Kidney (tissue), 14 donors: ENCODE results near the gene ERC2. TPM values are rescaled to one million over a fixed set of nuclear protein-coding genes. Genes with fewer than 3 reads are reported as not detected.

ENCODE experiments used
- DNase-seq, 5 donors: peaks; one replicate each; pipeline ENCODE4 v3.0.0-alpha.2; 2013 to 2020
- FAIRE-seq: peaks from 2 replicates; lab custom pipeline; 2012; peaks lifted over from hg19 to GRCh38; lab: Jason Lieb, UNC
- H3K27ac ChIP-seq, 2 donors: one replicate each; pipeline ENCODE4 v1.7.0; 2013; ENCODE audit warnings: low read depth in 2 of 2, low read length in 2 of 2, inconsistent platforms in 1 of 2
- H3K27me3 ChIP-seq: one replicate; pipeline ENCODE4 v1.7.1; 2013; ENCODE audit warnings: low read length, inconsistent platforms; ENCODE audit not compliant: control insufficient read depth, insufficient read depth
- H3K36me3 ChIP-seq, 3 donors: one replicate each; pipeline versions ENCODE4 v1.7.0 to v1.7.1; 2013; ENCODE audit warnings: low read length in 3 of 3, control low read depth in 1 of 3, inconsistent platforms in 1 of 3; ENCODE audit not compliant: insufficient read depth in 3 of 3, control insufficient read depth in 2 of 3
- H3K4me1 ChIP-seq, 3 donors: one replicate each; pipeline versions ENCODE4 v1.7.0 to v1.7.1; 2013; ENCODE audit warnings: low read length in 3 of 3, inconsistent platforms in 1 of 3, low read depth in 1 of 3; ENCODE audit not compliant: control insufficient read depth in 2 of 3, insufficient read depth in 2 of 3
- H3K4me3 ChIP-seq, 3 donors: one replicate each; pipeline versions ENCODE4 v1.7.0 to v1.8.1; 2013; ENCODE audit warnings: low read length in 3 of 3, control low read depth in 1 of 3, inconsistent platforms in 1 of 3
- H3K9ac ChIP-seq, 3 donors: one replicate each; pipeline versions ENCODE4 v1.7.0 to v1.7.1; 2013; ENCODE audit warnings: low read length in 3 of 3, control low read depth in 1 of 3, inconsistent platforms in 1 of 3
- H3K9me3 ChIP-seq, 3 donors: one replicate each; pipeline versions ENCODE4 v1.7.0 to v1.7.1; 2013; ENCODE audit warnings: low read length in 3 of 3, control low read depth in 1 of 3, inconsistent platforms in 1 of 3; ENCODE audit not compliant: control insufficient read depth in 2 of 3, insufficient read depth in 1 of 3
- CTCF ChIP-seq: IDR thresholded peaks from 3 replicates; pipeline ENCODE4 v1.5.1; 2012; ENCODE audit warnings: mild to moderate bottlenecking, moderate library complexity, borderline replicate concordance; ENCODE audit not compliant: insufficient read depth; ENCODE audit errors: extremely low read depth
- intact Hi-C: fragments of 100-400 bp; cut with DNase I; formaldehyde crosslinking; loops from one replicate; pipeline ENCODE4 v1.11.1; 2022
- polyA plus RNA-seq: library from polyadenylated mRNA; stranded (reverse); fragments of 350-450 nt; fragmentation: Illumina TruSeq; extraction: RNeasy Lipid Tissue Mini Kit (QIAGEN cat#74804); gene quantifications from one replicate; pipeline ENCODE4 v1.2.3, GENCODE V29; 2014; ENCODE audit warnings: low read depth, low replicate concordance; ENCODE audit not compliant: insufficient read depth
- total RNA-seq: library from RNA; stranded (reverse); fragmentation: NEBNext Ultra II Directional; extraction: Animal tissue kit (Norgen Biotek cat#: 25700); gene quantifications from one replicate; pipeline ENCODE4 v1.2.1, GENCODE V29; 2021
- donor health status: control.
- donor health status: control.
- donor health status: control.
- donor health status: control.
- donor health status: control.
- donor health status: DM: yes; HTN: yes; CAD: no.
- donor health status: Normal renal cell carcinoma (clear cell type).

The ERC2 gene
- total and polyA plus RNA-seq, 2 donors from 2014 or later = 0.92 to 3.8 TPM

GRCh38 chr3:55756976-55757375, 711.3 kb downstream of the ERC2 start:
- DNase-seq (no peak), FAIRE-seq (no peak)
- no peak for TF ChIP-seq CTCF
- no peaks in the 10 kb centered on the region for H3K9me3 ChIP-seq
- H3K36me3 ChIP-seq = no peaks in the 10 kb centered on the region
- H3K27ac ChIP-seq = no peak overlapping the region
- intact Hi-C loops = no loop called here
- no peaks in the 10 kb centered on the region for H3K4me1 ChIP-seq
- no peak overlapping the region for H3K9ac ChIP-seq
- no peak overlapping the region for H3K4me3 ChIP-seq
- no peaks in the 10 kb centered on the region for H3K27me3 ChIP-seq

GRCh38 chr3:55755516-55756205, 712.6 kb downstream of the ERC2 start:
- no peak for TF ChIP-seq CTCF
- H3K9me3 ChIP-seq = no peaks in the 10 kb centered on the region
- no peak overlapping the region for H3K9ac ChIP-seq
- no peaks in the 10 kb centered on the region for H3K36me3 ChIP-seq
- intact Hi-C loops = no loop called here
- no peaks in the 10 kb centered on the region for H3K4me1 ChIP-seq
- no peak for FAIRE-seq
- no peak overlapping the region for H3K4me3 ChIP-seq
- no peaks in the 10 kb centered on the region for H3K27me3 ChIP-seq
- DNase-seq = no peak
- no peak overlapping the region for H3K27ac ChIP-seq

GRCh38 chr3:55752911-55753310, 715.4 kb downstream of the ERC2 start:
- no peak for DNase-seq
- FAIRE-seq = no peak
- TF ChIP-seq CTCF = no peak
- no peak overlapping the region for H3K4me3 ChIP-seq
- intact Hi-C loops = no loop called here
- H3K4me1 ChIP-seq = no peaks in the 10 kb centered on the region
- no peak overlapping the region for H3K27ac ChIP-seq
- no peaks in the 10 kb centered on the region for H3K27me3 ChIP-seq
- H3K9me3 ChIP-seq = no peaks in the 10 kb centered on the region
- H3K36me3 ChIP-seq = no peaks in the 10 kb centered on the region
- H3K9ac ChIP-seq = no peak overlapping the region

GRCh38 chr3:55751730-55752129, 716.5 kb downstream of the ERC2 start:
- H3K36me3 ChIP-seq = no peaks in the 10 kb centered on the region
- TF ChIP-seq CTCF = no peak
- no peak overlapping the region for H3K4me3 ChIP-seq
- H3K9ac ChIP-seq = no peak overlapping the region
- no peak overlapping the region for H3K27ac ChIP-seq
- no peaks in the 10 kb centered on the region for H3K4me1 ChIP-seq
- FAIRE-seq (no peak), DNase-seq (no peak)
- intact Hi-C loops = no loop called here
- no peaks in the 10 kb centered on the region for H3K27me3 ChIP-seq
- H3K9me3 ChIP-seq = no peaks in the 10 kb centered on the region
